LNCAP (cell line): ENCODE data around the gene TMCO6.

ENCODE experiments used
- CTCF ChIP-seq: fragments of 450-650 bp; IDR thresholded peaks from 2 replicates; pipeline ENCODE4 v1.5.1; 2017; ENCODE audit warnings: mild to moderate bottlenecking

Gene TMCO6

GRCh38 chr5:140647042-140647419 lies 7.8 kb downstream of the TMCO6 start:
- no peak for TF ChIP-seq CTCF

DNA sequence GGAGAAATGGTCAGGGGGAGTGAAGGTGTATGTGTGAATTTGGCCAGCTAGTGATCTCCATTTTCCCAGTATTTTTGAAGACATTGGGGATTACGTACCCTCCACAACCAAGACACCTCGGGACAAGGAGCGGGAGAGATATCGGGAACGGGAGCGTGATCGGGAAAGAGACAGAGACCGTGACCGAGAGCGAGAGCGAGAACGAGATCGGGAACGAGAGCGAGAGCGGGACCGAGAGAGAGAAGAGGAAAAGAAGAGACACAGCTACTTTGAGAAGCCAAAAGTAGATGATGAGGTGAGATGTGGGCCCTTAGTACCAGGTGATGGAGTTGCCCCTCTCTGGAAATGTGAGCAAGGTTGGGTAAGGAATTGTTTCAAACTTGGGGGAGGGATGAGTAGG lies 19.6 kb downstream of the TMCO6 start:
- no peak for TF ChIP-seq CTCF

DNA sequence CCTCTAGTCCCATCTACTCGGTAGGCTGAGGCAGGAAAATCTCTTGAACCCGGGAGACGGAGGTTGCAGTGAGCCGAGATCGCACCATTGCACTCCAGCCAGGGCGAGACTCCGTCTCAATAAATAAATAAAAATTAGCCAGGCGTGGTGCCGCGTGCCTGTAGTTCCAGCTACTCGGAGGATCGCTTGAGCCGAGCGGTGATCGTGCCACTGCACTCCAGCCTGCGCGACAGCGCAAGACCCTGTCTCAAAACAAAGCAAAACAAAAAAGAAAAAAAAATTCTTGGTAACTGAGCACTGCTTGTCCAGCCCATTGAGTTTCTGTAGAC lies 24.7 kb downstream of the TMCO6 start:
- TF ChIP-seq CTCF: no peak

DNA sequence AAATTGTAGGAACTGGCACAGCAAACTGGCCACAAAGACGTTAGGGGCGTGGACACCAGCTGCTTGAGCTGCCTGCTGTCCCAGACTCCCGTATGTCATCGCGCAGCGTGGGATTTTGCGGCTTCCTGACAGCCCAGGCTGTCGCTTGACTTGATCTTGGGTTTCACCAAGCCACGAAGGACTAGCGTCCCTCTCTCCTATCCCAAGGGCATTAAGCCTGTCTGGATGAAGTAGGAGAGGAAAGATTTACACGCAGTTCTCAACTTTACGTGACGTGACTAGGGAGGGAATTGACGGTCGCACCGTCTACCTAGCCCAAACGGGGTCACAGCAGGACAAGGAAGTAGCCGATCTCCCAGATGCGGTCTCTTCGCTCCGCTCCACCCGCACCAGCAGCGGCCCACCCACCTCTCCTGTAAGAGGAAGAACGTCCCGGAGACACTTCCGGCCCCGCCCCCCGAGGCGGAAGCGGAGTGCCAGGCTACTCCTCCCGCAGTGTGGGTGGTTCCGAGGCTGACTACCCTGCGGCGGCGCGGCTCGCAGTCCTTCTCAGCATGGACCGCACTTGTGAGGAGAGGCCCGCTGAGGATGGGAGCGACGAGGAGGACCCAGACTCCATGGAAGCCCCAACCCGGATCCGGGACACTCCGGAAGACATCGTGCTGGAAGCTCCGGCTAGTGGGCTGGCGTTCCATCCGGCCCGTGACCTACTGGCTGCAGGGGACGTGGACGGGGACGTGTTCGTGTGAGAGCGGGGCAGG lies 25.3 kb downstream of the TMCO6 start, which contains the start of gene WDR55:
Gene WDR55 (plus strand): TSS at position 546 of the 761 bp plus-strand sequence. CDS start 9 bp downstream, at position 555.
- no peak for TF ChIP-seq CTCF

DNA sequence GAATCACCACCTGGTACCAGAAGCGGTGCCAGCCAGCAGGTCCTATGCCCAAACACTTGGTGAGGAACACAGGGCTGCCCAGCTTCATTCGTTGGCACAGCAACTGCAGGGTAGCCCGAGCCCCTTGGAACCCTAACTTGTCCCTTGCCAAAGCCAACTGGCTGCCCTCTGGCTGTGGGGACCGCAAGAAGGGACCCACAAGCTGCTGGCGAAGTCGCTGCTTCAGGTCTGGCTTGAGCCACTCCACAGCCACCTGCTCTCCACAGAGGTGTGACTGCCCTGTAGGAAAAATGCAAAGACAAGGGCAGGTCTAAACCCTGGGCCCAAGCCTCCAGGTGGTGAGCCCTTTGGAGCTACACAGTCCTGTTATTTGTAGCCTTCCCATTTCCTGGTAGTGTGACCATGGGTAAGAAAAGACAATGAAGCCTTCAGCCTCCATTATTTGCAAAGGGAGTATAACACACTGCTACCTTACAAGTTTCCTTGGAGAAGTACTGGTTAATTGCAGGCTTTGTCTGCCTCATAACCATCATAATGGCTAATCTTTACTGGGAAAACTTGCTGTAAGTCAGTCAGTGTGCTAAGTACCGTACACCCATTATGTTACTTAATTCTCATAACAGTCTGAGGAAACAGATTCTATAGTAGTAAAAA lies 32.3 kb downstream of the TMCO6 start:
- TF ChIP-seq CTCF: no peak

GRCh38 chr5:140672455-140673186 lies 33.4 kb downstream of the TMCO6 start:
- no peak for TF ChIP-seq CTCF

GRCh38 chr5:140673187-140673976 lies 34.1 kb downstream of the TMCO6 start, which contains the start of gene DND1:
DND1 (minus strand) TSS chr5:140673576; CDS start chr5:140673542, 34 bp downstream.
- no peak for TF ChIP-seq CTCF
